Measurements from ENCODE around the gene SPAG9.
A peak's percentile ranks its signal among the peaks of the same experiment; 100 is the strongest.

SPAG9 gene

DNA sequence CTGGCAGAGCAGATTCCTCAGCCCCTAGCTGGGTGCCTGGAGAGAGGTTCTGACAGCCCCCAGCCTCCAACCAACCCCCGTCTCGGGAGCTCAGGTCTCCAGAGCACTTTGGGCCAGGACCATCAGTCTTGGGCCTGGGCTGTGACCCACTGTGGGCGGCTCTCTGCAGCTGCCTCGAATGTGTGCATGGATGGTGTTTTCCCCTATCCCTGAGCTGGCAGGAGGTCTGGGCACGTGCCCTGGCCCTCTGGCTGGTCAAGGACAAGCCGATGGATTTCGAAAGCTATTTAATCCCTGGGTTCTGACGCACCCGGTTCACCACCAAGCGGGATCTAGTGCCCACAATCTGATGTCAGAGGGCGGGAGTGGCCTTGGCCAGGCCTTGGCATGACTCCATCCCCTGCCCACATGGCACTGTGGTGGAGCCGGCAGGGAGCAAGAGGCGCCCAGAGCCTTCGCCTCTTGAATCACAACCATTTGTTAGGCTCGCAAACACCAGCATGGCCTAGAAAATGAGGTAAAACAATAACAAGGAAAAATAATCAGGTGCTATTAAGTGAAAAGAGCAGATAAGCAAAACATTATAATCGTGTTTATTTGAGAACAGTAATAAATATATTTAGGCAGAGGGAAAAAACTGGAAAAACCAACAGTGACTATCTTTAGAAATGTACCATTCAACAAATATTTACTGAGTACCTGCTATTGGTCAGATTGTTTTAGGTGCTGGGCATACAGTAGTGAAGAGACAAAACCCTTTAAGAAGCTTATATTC lies 185.3 kb downstream of the SPAG9 start:
- DNase-seq: no peak

DNA sequence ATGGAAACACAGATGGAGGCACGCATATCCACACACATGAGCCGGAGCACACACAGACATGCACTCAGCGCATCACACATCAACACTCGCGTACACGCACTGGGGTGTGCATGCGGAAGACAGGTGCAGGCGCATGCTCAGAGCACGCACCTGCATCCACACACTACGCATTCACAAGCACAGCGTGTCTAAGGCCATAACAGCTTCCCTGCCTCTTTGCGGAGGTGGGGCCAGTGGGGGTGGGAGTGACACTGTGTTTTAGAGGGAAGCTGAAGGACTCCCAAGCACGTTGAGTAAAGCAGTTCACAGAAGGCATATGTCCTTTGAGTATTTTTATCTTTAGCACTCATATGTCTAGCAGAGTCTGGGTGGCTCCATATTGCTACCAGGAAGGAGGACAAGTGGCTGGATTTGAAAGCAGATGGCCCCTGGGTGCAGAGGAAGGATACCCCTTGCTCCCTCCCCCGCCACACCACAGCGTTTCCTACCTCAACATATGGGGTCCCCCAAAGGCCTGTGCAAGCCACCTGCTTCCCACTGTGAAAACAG lies 185.9 kb downstream of the SPAG9 start:
- peak; percentile 96 for DNase-seq

DNA sequence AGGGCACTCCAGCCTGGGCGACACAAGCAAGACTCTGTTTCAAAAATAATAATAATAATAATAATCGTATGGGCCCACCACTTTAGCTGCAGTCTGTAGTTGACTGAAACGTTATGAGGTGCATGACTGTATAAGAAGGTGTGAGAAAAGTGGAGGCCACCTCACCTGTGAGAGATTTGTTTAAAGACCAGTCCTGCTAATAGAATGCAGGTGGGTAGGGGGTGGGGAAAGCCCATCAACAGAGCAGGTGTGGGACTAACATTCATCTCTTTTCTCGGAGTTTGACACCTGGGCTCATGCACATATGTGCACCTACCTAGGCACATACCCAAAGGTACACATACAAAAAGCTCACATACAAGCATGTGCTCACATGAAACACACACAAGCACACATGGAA lies 186.5 kb downstream of the SPAG9 start:
- DNase-seq: no peak

DNA sequence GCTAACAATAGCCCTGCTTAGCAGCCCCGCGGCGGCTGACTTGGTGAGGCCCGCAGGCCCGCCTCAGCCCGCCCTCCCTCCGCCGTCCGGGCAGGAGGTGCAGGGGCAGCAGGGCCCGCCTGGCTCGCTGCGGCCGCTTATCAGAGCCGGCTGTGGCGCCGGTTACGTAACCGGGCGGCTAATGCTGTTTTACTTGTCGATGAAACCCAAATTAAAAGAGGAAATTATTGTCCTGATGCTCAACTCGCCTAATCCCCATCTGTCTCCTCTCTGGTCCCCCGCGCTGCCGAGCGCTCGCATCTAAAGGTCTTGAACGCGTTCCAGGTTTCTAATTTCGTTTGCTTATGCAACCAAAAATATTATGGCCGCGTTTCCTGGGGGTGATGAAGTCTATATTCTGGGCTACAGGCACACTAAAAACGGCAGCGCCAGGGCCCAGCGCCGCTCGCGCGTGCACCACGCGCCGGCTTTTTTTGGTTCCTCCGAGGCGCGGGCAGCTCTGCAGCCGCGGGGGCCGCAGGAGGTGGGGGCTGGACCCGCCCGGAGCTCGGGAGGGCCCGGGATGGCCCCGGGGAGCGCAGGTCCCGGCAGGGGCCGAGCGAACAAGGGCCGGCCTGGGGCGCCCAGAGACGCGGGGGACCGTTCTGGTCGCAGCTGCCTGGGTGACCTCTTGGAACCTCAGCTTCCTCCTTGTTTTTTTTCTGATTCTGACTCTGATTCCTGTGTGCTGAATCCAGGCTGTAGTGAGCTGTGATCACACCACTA lies 189.3 kb downstream of the SPAG9 start:
- peak; percentile 99 for DNase-seq

GRCh38 chr17:50928646-50929045 lies 192.0 kb downstream of the SPAG9 start:
- no peak for DNase-seq

GRCh38 chr17:50927287-50927686 lies 193.4 kb downstream of the SPAG9 start:
- no peak for DNase-seq

DNA sequence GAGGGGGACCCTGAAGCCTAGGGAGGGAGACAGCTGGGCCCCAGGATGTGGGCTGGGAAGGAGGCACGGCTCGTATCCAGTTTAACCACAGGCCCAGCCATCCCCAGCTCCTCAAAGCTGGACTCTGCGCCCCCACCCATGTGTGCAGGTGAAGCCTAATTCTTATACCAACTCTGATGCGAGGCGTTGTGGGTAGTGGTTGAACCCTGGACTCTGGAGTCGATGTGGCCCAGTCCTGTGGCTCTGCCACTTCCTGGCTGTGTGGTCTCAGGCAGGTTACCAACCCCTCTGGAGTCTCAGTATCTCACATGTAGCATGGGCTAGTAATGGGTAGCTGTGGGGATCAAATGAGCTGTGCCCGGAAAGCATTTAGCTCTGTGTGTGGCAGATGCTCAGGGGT lies 194.1 kb downstream of the SPAG9 start:
- DNase-seq: no peak

- no peak for DNase-seq
Observed at GRCh38 chr17:50925296-50925891, 195.3 kb downstream of the SPAG9 start.

- no peak for DNase-seq
Observed at GRCh38 chr17:50924800-50925199, 195.9 kb downstream of the SPAG9 start.

- DNase-seq: no peak
Observed at GRCh38 chr17:50924300-50924699, 196.4 kb downstream of the SPAG9 start.

GRCh38 chr17:50923611-50924010 lies 197.1 kb downstream of the SPAG9 start:
- DNase-seq: peak; percentile 23

DNA sequence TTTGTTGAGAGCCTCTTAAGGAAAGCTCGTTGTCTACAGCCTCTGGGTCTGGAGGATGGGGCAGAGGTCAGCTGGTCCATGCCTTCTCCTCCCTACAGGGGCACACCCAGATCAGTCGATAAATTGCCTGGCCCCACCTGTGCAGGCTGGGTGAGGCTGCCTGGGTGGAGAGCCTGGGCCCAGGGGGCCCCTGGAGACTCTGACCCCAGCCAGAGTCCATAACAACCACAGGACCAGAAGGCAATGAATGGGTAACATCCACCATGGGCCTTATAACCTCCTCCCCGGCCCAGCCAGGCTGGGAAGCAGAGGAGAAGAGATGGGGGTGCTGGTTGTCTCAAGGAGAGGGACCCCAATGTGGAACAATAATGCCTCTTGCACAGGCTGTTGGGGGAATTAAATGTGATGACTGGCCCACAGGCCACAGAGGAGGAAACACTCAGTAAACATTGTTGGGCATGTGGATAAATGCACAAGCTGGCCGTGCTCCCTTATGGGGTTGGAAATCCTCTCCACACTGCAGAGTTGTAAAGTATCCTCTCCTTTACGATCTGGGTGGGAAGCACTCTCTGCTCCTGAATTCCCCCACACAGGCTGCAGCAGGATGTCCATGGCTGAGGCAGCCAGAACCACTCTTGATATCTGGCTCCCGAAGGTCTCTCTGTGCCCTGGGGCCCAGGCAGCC lies 197.8 kb downstream of the SPAG9 start:
- DNase-seq: no peak

GRCh38 chr17:50922107-50922506 lies 198.6 kb downstream of the SPAG9 start:
- no peak for DNase-seq

DNA sequence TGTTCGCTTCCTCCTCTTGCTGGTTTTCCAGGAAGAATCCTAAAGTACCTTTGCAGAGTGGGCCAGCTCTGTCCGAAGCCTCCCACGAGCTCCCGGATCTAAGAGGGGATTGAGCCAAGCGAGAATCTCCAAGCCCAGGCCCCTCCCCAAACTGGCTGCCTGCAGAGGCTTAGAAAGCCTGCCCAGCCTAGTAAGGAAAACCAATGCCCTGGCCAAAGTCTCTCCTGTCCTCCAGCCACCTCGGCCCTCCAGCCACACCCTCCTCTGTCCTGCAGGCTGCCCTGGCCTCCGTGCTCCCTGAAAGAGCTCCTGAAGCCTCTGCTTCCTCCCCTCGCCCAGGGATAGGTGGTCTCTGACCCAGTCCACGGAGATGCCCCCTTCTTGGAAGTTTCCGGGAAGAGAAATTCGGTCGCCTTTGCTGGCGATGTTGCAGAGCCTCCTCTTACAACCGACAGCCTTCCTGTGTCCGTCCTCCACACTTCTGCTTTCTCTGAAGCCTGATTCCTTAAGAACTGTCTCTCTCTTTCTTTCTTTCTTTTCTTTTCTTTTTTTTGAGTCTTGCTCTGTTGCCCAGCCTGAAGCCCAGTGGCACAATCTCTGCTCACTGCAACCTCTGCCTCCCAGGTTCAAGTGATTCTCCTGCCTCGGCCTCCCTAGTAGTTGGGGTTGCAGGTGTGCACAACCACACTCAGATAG lies 199.6 kb downstream of the SPAG9 start:
- no peak for DNase-seq

GRCh38 chr17:50920041-50920410 lies 200.6 kb downstream of the SPAG9 start:
- no peak for DNase-seq

DNA sequence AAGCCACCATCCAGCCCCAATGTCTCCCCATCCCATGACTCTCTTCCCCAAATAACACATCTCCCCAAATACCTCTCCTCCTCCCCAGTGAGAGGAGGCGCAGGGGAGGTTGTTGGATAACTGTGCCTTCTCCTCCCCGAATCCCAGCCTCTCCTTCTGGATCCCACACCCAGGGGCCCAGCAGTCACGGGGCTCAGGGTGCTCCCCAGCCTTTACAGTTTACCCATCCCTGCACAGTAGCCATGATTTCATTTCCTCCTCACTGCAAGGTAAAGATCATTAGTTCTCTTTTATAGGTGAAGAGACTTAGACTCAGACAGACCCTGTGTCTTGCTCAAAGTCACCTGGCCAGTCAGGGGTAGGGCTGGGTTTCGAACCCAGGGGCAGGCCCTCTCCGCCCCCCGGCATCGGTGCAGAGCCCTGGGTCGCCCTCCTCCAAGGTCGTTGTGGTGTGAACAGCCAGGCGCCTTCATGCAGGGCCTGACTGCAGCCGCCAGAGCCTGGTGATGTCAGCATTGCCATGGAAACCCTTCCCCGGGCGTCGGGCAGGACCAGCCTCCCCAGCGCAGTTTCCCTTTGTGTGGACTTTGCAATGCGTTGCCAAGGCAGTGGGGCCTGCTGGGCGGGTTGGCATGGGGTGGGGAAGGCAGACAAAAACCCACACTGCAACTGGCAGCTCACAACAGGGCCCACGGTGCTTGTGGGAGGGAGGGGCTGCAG lies 201.2 kb downstream of the SPAG9 start:
- DNase-seq: peak; percentile 90

GRCh38 chr17:50918933-50919296 lies 201.8 kb downstream of the SPAG9 start:
- no peak for DNase-seq

DNA sequence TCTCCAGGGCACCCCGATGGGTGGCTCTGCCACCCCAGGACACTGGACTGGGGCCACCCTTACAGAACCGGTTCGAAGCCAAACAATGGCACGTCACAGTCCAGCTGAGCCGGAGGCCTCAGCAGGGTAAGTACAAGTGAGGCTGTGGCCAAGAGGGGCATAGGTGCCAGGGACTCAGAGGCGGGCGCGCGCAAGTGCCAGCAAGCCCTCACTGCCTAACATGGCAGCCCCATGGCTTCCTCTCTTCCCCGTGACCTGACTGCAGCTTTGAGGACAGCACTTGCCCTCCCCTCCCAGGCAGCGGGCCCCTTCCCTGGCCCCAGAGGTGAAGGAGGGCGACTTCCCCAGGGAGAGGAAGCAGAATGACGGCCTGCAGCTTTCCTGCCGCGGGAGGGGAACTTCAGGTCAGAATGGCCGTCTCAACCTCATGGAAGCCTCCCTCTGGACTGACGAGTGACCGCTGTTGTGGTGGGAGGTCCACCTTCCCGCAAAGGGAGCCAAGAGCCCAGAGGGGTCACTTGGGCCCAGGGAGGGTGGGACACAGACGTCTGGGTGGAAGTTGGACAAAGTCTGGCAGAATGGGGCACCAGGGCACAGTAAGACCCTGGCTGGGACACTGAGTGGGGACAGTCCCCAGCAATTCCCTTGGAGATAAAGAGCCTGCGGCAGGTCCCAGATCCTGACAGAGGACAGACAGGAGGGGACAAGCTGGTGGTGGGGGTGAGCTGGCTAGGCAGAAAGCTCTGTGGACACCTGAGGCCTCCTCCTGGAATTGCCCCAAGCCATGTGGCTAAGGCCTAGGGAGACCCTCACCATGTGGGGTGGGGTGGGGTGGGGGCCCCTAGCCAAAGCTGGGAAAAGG lies 202.4 kb downstream of the SPAG9 start:
- no peak for DNase-seq

DNA sequence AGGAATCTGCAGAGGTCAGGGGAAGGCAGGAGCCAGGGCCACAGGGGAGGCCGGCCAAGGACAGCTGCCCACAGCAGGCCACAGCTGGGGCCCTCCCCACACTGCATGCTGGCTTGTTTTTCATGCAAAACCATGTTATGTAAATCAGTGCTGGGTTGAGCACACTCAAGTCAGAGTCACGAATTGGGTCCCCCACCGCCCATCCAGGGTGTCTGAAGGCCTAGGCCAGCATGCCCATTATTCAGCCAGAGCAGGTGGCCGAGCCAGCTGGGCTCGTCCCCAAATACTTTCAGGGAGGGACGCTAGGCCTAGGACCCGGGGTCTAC lies 203.3 kb downstream of the SPAG9 start:
- DNase-seq: no peak

- no peak for DNase-seq
Observed at GRCh38 chr17:50916708-50917417, 203.8 kb downstream of the SPAG9 start.
